Lung (tissue), 12 donors: ENCODE data around the gene APOL1. TPM values are rescaled to one million over a fixed set of nuclear protein-coding genes. Genes with fewer than 3 reads are reported as not detected.

ENCODE experiments used
- ATAC-seq: fragments of 200-7000 bp; cut with Tn5 transposase; one replicate; pipeline ENCODE4 v1.9.1; 2020; ENCODE audit warnings: moderate number of reproducible peaks; ENCODE audit not compliant: insufficient read depth, low FRiP score
- DNase-seq, 3 donors: peaks; one replicate each; pipeline ENCODE4 v3.0.0-alpha.2; 2013 to 2017
- H3K27ac ChIP-seq, 2 donors: one replicate each; pipeline ENCODE4 v1.5.1; 2013; ENCODE audit warnings: mild to moderate bottlenecking in 2 of 2, moderate library complexity in 2 of 2, control low read depth in 1 of 2, inconsistent platforms in 1 of 2, low read depth in 1 of 2, low read length in 1 of 2
- H3K27me3 ChIP-seq, 3 donors: one replicate each; pipeline ENCODE4 v1.5.1; 2013; ENCODE audit warnings: low read length in 2 of 3; ENCODE audit not compliant: control insufficient read depth in 3 of 3, insufficient read depth in 3 of 3
- H3K36me3 ChIP-seq, 4 donors: one replicate each; pipeline ENCODE4 v1.5.1; 2013; ENCODE audit warnings: low read length in 4 of 4, mild to moderate bottlenecking in 1 of 4, moderate library complexity in 1 of 4; ENCODE audit not compliant: control insufficient read depth in 4 of 4, insufficient read depth in 4 of 4
- H3K4me1 ChIP-seq, 5 donors: one replicate each; pipeline ENCODE4 v1.5.1; 2013; ENCODE audit warnings: low read length in 5 of 5, mild to moderate bottlenecking in 2 of 5, moderate library complexity in 1 of 5; ENCODE audit not compliant: control insufficient read depth in 5 of 5, insufficient read depth in 5 of 5
- H3K4me3 ChIP-seq: one replicate; pipeline ENCODE4 v1.5.1; 2013; ENCODE audit warnings: mild to moderate bottlenecking, control low read depth, moderate library complexity
- H3K9ac ChIP-seq, 2 donors: one replicate each; pipeline ENCODE4 v1.5.1; 2013; ENCODE audit warnings: low read length in 2 of 2, control low read depth in 1 of 2; ENCODE audit not compliant: insufficient read depth in 1 of 2
- H3K9me3 ChIP-seq, 4 donors: one replicate each; pipeline ENCODE4 v1.5.1; 2013; ENCODE audit warnings: low read length in 3 of 4, mild to moderate bottlenecking in 1 of 4, moderate library complexity in 1 of 4; ENCODE audit not compliant: control insufficient read depth in 4 of 4, insufficient read depth in 3 of 4
- WGBS, 2 donors: extraction: QIAGEN DNeasy Blood & Tissue Kit; methylation state at CpG; one replicate each; pipeline ENCODE4 v1.1.7; 2013; 5-methylcytosine and 5-hydroxymethylcytosine counted together
- polyA plus RNA-seq, 2 donors: library from polyadenylated mRNA; stranded (reverse); fragments of 200-250 nt; gene quantifications; one replicate each; pipeline ENCODE4 v1.2.1, GENCODE V29; 2013
- total RNA-seq, 2 donors: library from RNA; depleted of rRNA in 1 of 2; stranded (reverse); fragments of >200 nt in 1 of 2; gene quantifications; one replicate each; pipeline ENCODE4 v1.2.1, GENCODE V29; 2014 to 2021
- TF ChIP-seq, protein P1 (sequence below): IDR thresholded peaks from 2 replicates; pipeline ENCODE4 v1.5.1; 2012; ENCODE audit warnings: mild to moderate bottlenecking; ENCODE audit errors: control extremely low read depth, extremely low read depth
- donor health status: control.
- donor health status: control.
- donor health status: Bipolar disorder and iron deficiency.
- donor health status: healthy.
- donor health status: DM: yes; HTN: yes; CAD: no.

APOL1 gene
- total and polyA plus RNA-seq, 4 donors: 32.3 to 75.0 (median 50.2) TPM

DNA sequence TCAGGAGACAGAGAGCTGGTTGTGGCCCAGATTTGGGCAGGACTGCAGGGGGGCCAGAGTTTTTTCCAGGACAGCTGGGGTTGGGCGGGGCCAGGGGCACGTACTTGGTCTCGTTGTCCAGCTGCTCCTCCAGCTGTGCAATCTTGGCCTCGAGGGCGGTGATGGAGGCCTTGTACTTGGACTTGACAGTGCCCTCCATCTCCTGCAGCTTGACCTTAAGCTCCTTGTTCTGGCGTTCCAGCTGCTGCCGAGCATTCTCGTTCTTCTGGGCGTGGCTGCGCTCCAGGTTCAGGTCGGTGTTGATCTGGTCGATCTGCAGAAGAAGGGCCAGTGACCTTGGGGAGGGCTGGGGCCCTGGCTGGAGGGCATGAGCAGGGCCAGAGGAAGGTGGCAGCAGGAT lies 32.1 kb downstream of the APOL1 start:
- peaks cover 37 to 80% (median 60%) of the 10 kb centered on the region in 4 donors for H3K36me3 ChIP-seq
- TF ChIP-seq, protein P1, sequence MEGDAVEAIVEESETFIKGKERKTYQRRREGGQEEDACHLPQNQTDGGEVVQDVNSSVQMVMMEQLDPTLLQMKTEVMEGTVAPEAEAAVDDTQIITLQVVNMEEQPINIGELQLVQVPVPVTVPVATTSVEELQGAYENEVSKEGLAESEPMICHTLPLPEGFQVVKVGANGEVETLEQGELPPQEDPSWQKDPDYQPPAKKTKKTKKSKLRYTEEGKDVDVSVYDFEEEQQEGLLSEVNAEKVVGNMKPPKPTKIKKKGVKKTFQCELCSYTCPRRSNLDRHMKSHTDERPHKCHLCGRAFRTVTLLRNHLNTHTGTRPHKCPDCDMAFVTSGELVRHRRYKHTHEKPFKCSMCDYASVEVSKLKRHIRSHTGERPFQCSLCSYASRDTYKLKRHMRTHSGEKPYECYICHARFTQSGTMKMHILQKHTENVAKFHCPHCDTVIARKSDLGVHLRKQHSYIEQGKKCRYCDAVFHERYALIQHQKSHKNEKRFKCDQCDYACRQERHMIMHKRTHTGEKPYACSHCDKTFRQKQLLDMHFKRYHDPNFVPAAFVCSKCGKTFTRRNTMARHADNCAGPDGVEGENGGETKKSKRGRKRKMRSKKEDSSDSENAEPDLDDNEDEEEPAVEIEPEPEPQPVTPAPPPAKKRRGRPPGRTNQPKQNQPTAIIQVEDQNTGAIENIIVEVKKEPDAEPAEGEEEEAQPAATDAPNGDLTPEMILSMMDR: no peak
- DNase-seq (no peak), ATAC-seq (no peak)
- 83 to 93% methylated on average over 12 of the region's 12 CpGs for WGBS, 2 donors
- H3K9me3 ChIP-seq: no peaks in the 10 kb centered on the region
- no peak overlapping the region for H3K9ac ChIP-seq
- H3K27ac ChIP-seq: no peak overlapping the region
- no peaks in the 10 kb centered on the region for H3K4me1 ChIP-seq
- H3K27me3 ChIP-seq: no peaks in the 10 kb centered on the region
- no peak overlapping the region for H3K4me3 ChIP-seq

DNA sequence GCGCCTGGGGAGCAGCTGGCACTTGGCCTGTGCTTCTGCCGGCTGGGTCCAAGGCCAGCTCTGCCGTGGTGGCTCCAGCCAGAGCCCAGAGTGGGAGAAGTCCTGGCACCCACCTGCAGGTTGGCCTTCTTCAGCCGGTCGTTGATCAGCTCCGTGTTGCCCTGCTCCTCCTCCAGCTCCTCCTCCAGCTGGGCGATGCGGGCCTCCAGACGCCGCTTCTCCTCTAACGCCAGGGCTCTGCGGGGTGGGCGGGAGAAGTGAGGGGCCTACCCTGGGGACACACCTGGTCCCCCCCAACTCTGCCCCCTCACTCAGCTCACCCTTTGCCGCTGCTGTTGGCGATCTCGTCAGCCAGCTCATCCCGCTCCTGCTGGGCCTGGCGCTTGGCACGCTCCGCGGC lies 32.6 kb downstream of the APOL1 start:
- WGBS, 2 donors: 92 to 95% methylated on average over 19 to 21 of the region's 21 CpGs
- TF ChIP-seq, protein P1: no peak
- H3K27me3 ChIP-seq: no peaks in the 10 kb centered on the region
- no peak overlapping the region for H3K4me3 ChIP-seq
- H3K36me3 ChIP-seq: peaks cover 37 to 78% (median 59%) of the 10 kb centered on the region in 4 donors
- H3K9ac ChIP-seq: no peak overlapping the region
- no peak for ATAC-seq
- no peaks in the 10 kb centered on the region for H3K4me1 ChIP-seq
- no peak overlapping the region for H3K27ac ChIP-seq
- DNase-seq: no peak
- H3K9me3 ChIP-seq: no peaks in the 10 kb centered on the region

DNA sequence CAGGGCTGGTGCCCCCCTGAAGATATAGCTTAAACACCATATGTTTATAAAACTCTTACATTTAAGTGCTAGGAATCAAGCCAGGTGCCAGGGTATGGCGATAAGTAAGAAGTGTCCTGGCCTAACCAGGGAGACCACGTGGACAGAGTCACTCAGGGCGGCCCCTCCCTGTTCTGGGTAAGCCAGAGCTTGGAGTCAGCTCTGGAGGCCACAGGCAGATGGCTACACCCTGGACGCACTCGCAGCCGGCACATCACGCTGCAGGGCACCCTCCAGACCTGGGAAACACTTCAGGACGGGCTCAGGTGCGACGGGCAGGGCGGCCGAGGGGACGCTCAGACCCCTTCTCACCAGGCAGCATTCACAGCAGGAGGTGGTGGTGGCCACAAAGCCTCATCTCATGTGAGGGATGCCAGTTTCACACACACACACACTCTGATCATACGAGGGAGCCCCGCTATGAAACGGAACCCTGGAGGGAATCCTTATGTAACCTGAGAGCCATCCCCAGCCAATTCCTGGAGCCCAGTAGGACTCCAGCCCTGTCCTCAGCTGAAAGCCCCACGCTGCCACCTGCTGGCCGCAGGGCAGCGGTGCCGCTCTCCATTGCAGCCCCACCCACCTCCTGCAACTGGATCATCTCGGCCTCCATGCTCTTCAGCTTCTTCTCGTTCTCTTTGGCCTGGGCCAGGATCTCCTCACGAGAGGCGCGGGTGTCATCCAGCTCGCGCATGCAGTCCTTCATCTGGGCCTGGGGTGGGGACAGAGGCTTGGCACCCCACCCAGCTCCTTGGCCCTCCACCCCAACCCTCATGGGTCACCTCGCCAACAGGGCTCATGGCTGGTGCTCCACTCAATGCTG lies 33.4 kb downstream of the APOL1 start:
- Histone ChIP-seq H3K9ac (no peak overlapping the region), H3K27ac (peak overlapping the region in 1 of 2 donors; percentile 18), H3K4me1 (no peaks in the 10 kb centered on the region), H3K4me3 (no peak overlapping the region), H3K9me3 (no peaks in the 10 kb centered on the region), H3K27me3 (no peaks in the 10 kb centered on the region), H3K36me3 (peaks cover 37 to 75% (median 57%) of the 10 kb centered on the region in 4 donors)
- TF ChIP-seq, protein P1: peak; percentile 45
- ATAC-seq: peak; percentile 32
- WGBS, 2 donors: 67 to 76% methylated on average over 28 of the region's 28 CpGs
- DNase-seq: peak; percentile 72
